ENCODE measurements around the gene NFILZ.

DNA sequence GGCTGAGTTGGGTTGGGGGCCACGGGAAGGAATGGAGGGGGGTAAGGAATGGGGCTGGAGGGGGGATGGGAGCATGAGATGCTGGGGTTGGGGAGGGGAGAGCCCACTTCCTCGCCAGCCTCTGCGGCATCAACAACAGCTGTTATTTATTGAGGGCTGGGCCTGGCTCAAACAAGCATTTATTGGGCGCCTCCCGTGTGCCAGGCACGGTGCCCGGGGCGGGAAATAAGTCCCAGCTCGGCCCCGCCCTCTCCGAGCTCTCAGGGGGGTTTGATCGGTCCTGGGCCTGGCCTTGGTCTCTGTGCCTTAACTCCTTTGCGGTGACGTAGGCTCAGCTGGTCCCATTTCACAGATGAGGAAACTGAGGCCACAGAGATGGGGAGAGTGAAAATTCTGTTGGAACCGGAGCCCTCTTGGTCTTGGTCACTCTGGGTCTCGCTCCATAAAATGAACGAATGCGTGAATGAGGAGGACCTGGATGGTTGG, 19.0 kb upstream of the NFILZ start:
- TF ChIP-seq, protein P1, sequence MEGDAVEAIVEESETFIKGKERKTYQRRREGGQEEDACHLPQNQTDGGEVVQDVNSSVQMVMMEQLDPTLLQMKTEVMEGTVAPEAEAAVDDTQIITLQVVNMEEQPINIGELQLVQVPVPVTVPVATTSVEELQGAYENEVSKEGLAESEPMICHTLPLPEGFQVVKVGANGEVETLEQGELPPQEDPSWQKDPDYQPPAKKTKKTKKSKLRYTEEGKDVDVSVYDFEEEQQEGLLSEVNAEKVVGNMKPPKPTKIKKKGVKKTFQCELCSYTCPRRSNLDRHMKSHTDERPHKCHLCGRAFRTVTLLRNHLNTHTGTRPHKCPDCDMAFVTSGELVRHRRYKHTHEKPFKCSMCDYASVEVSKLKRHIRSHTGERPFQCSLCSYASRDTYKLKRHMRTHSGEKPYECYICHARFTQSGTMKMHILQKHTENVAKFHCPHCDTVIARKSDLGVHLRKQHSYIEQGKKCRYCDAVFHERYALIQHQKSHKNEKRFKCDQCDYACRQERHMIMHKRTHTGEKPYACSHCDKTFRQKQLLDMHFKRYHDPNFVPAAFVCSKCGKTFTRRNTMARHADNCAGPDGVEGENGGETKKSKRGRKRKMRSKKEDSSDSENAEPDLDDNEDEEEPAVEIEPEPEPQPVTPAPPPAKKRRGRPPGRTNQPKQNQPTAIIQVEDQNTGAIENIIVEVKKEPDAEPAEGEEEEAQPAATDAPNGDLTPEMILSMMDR (conservative IDR thresholded peaks at IDR 0.05; ENCODE audit: low read length), result no peak
- no peak for TF ChIP-seq EZH2phosphoT487 (IDR thresholded peaks at IDR 0.05; ENCODE audit: borderline replicate concordance)
